Activated naive CD4-positive, alpha-beta T cell treated with anti-CD3 and anti-CD28 coated beads, Interleukin-2, amount 50 U/mL, for 72 hours (primary cell): ENCODE results near the gene EEF2KMT. TPM values are rescaled to one million over a fixed set of nuclear protein-coding genes. Genes with fewer than 3 reads are reported as not detected.
A peak's percentile ranks its signal among the peaks of the same experiment; 100 is the strongest.
"Not testable (repeated sequence)": the region's sequence is repeated elsewhere in the genome, so short reads cannot be mapped to it uniquely, and the experiment has no call there.

Experiments used
- ATAC-seq, 2 donors: fragments of 150-1000 bp; cut with Tn5 transposase; 2 replicates each; pipeline ENCODE4 v1.10.0; 2021; ENCODE audit warnings: mild to moderate bottlenecking in 2 of 2, moderate library complexity in 2 of 2
- DNase-seq, 2 donors: peaks; one replicate each; pipeline ENCODE4 v3.0.0; 2021 to 2022; ENCODE audit warnings: low spot score in 2 of 2
- H3K27ac Mint-ChIP-seq, 2 donors: one replicate each; pipeline ENCODE4 v1.8.0; 2022; ENCODE audit warnings: mild to moderate bottlenecking in 2 of 2, mixed read lengths in 2 of 2
- H3K36me3 Mint-ChIP-seq, 2 donors: one replicate each; pipeline ENCODE4 v1.8.0; 2022; ENCODE audit warnings: mixed read lengths in 2 of 2
- H3K9me3 Mint-ChIP-seq, 2 donors: one replicate each; pipeline ENCODE4 v1.8.0; 2022; ENCODE audit warnings: mixed read lengths in 2 of 2
- total RNA-seq, 2 donors: library from RNA; stranded (reverse); gene quantifications; one replicate each; pipeline ENCODE4 v1.2.3, GENCODE V29; 2022

The EEF2KMT gene
- total RNA-seq, 2 donors from 2014 or later, result 8.2 to 10.4 TPM

GRCh38 chr16:5080461-5080860 is 17.1 kb downstream of the EEF2KMT start:
- not testable (repeated sequence) for H3K9me3 Mint-ChIP-seq, DNase-seq, H3K27ac Mint-ChIP-seq, ATAC-seq
- peaks cover 5 to 11% of the 10 kb centered on the region in 2 donors for H3K36me3 Mint-ChIP-seq

GRCh38 chr16:5078626-5079025 is 19.0 kb downstream of the EEF2KMT start:
- ATAC-seq, result no peak
- no peak for DNase-seq
- Mint-ChIP-seq H3K27ac (no peak overlapping the region), H3K36me3 (peaks cover 10 to 14% of the 10 kb centered on the region in 2 donors), H3K9me3 (no peaks in the 10 kb centered on the region)

GRCh38 chr16:5077304-5077703 is 20.3 kb downstream of the EEF2KMT start:
- no peak for DNase-seq
- Mint-ChIP-seq H3K27ac (no peak overlapping the region), H3K36me3 (peaks cover 14 to 18% of the 10 kb centered on the region in 2 donors), H3K9me3 (no peaks in the 10 kb centered on the region)
- no peak for ATAC-seq

- H3K9me3 Mint-ChIP-seq, result no peaks in the 10 kb centered on the region
- peaks cover 21 to 28% of the 10 kb centered on the region in 2 donors for H3K36me3 Mint-ChIP-seq
- no peak for ATAC-seq
- no peak for DNase-seq
- peak overlapping the region in 1 of 2 donors; percentile 86 for H3K27ac Mint-ChIP-seq
These were observed 22.0 kb downstream of the EEF2KMT start for GRCh38 chr16:5075637-5076036.

- ATAC-seq, H3K27ac Mint-ChIP-seq, DNase-seq, H3K9me3 Mint-ChIP-seq: not testable (repeated sequence)
- peaks cover 21 to 24% of the 10 kb centered on the region in 2 donors for H3K36me3 Mint-ChIP-seq
These were observed 23.8 kb downstream of the EEF2KMT start for GRCh38 chr16:5073771-5074170.

GRCh38 chr16:5073279-5073629 is 24.3 kb downstream of the EEF2KMT start:
- Mint-ChIP-seq H3K27ac (peak overlapping the region in 1 of 2 donors; percentile 93), H3K9me3 (no peaks in the 10 kb centered on the region), H3K36me3 (peaks cover 21 to 24% of the 10 kb centered on the region in 2 donors)
- no peak for ATAC-seq
- no peak for DNase-seq

- peaks cover 21 to 24% of the 10 kb centered on the region in 2 donors for H3K36me3 Mint-ChIP-seq
- DNase-seq, result no peak
- no peaks in the 10 kb centered on the region for H3K9me3 Mint-ChIP-seq
- ATAC-seq, result no peak
- H3K27ac Mint-ChIP-seq, result peak overlapping the region; percentile 93 to 99
These were observed 25.0 kb downstream of the EEF2KMT start for GRCh38 chr16:5072334-5073278.

- ATAC-seq (peak; percentile 93 to 94), DNase-seq (peak; percentile 88 to 92)
- no peaks in the 10 kb centered on the region for H3K9me3 Mint-ChIP-seq
- peaks cover 21 to 24% of the 10 kb centered on the region in 2 donors for H3K36me3 Mint-ChIP-seq
- H3K27ac Mint-ChIP-seq, result peak within 1 kb of the TSS; percentile 93 to 99
These were observed 25.8 kb downstream of the EEF2KMT start, which contains the start of gene ALG1 for GRCh38 chr16:5071681-5072333. Gene ALG1 (plus strand): TSS chr16:5071843. CDS start chr16:5071850, 7 bp downstream.

- Mint-ChIP-seq H3K36me3 (peaks cover 21 to 24% of the 10 kb centered on the region in 2 donors), H3K9me3 (no peaks in the 10 kb centered on the region), H3K27ac (peak overlapping the region; percentile 93 to 99)
- DNase-seq (no peak), ATAC-seq (no peak)
These were observed 26.3 kb downstream of the EEF2KMT start for GRCh38 chr16:5071341-5071680.

GRCh38 chr16:5070431-5071186 is 27.0 kb downstream of the EEF2KMT start:
- DNase-seq (no peak), ATAC-seq (no peak)
- Mint-ChIP-seq H3K9me3 (no peaks in the 10 kb centered on the region), H3K36me3 (peaks cover 18 to 24% of the 10 kb centered on the region in 2 donors), H3K27ac (peak overlapping the region; percentile 93 to 99)

- Mint-ChIP-seq H3K36me3 (peaks cover 10 to 18% of the 10 kb centered on the region in 2 donors), H3K9me3 (no peaks in the 10 kb centered on the region), H3K27ac (peak overlapping the region in 1 of 2 donors; percentile 73)
- ATAC-seq (no peak), DNase-seq (no peak)
These were observed 27.7 kb downstream of the EEF2KMT start for GRCh38 chr16:5069854-5070253.

GRCh38 chr16:5069048-5069447 is 28.5 kb downstream of the EEF2KMT start:
- Mint-ChIP-seq H3K27ac (peak overlapping the region in 1 of 2 donors; percentile 73), H3K9me3 (no peaks in the 10 kb centered on the region), H3K36me3 (peaks cover 7 to 18% of the 10 kb centered on the region in 2 donors)
- DNase-seq (no peak), ATAC-seq (no peak)

GRCh38 chr16:5066511-5066910 is 31.1 kb downstream of the EEF2KMT start:
- ATAC-seq (no peak), DNase-seq (no peak)
- H3K9me3 Mint-ChIP-seq, result no peaks in the 10 kb centered on the region
- peaks cover 2% of the 10 kb centered on the region in 2 donors for H3K36me3 Mint-ChIP-seq
- H3K27ac Mint-ChIP-seq, result no peak overlapping the region

GRCh38 chr16:5065813-5066212 is 31.8 kb downstream of the EEF2KMT start, which contains the start of gene C16orf89:
Gene C16orf89 (minus strand): TSS chr16:5065956. CDS start chr16:5065908, 48 bp downstream.
- H3K36me3 Mint-ChIP-seq, result no peaks in the 10 kb centered on the region
- H3K9me3 Mint-ChIP-seq, result no peaks in the 10 kb centered on the region
- no peak for DNase-seq
- no peak for ATAC-seq
- H3K27ac Mint-ChIP-seq, result no peak within 1 kb of the TSS

GRCh38 chr16:5065326-5065725 is 32.3 kb downstream of the EEF2KMT start:
- H3K36me3 Mint-ChIP-seq, result no peaks in the 10 kb centered on the region
- no peak overlapping the region for H3K27ac Mint-ChIP-seq
- H3K9me3 Mint-ChIP-seq, result no peaks in the 10 kb centered on the region
- DNase-seq (no peak), ATAC-seq (no peak)

GRCh38 chr16:5064915-5065314 is 32.7 kb downstream of the EEF2KMT start:
- Mint-ChIP-seq H3K9me3 (no peaks in the 10 kb centered on the region), H3K27ac (no peak overlapping the region)

More at GRCh38 chr16:5064915-5065314, 32.7 kb downstream of the EEF2KMT start:
- no peak for DNase-seq
- no peak for ATAC-seq
- no peaks in the 10 kb centered on the region for H3K36me3 Mint-ChIP-seq
